HG02642 (cell line): ENCODE results near the gene DDAH2.

Experiments
- ATAC-seq: cut with Tn5 transposase; IDR thresholded peaks from one replicate; pipeline ENCODE4 v1.9.1; 2021; ENCODE audit warnings: mild to moderate bottlenecking; ENCODE audit not compliant: unreplicated experiment, poor library complexity

DDAH2 gene

GRCh38 chr6:31762356-31762755 lies 33.3 kb upstream of the DDAH2 start, which contains the start of gene SAPCD1:
Gene SAPCD1, plus strand, starts transcription at chr6:31762656. Its CDS starts 399 bp downstream, at chr6:31763055.
- no peak for ATAC-seq

GRCh38 chr6:31761343-31761742 lies 32.2 kb upstream of the DDAH2 start:
- ATAC-seq: no peak

- ATAC-seq: no peak
Measured at GRCh38 chr6:31760790-31761189, 31.7 kb upstream of the DDAH2 start.

GRCh38 chr6:31758281-31758680 lies 29.2 kb upstream of the DDAH2 start:
- no peak for ATAC-seq

GRCh38 chr6:31752739-31753319 lies 23.7 kb upstream of the DDAH2 start:
- ATAC-seq: no peak

- ATAC-seq: no peak
Measured at GRCh38 chr6:31750411-31751022, 21.4 kb upstream of the DDAH2 start.

- no peak for ATAC-seq
Measured at GRCh38 chr6:31749301-31750036, 20.4 kb upstream of the DDAH2 start.

- no peak for ATAC-seq
Measured at GRCh38 chr6:31744422-31744821, 15.3 kb upstream of the DDAH2 start.

GRCh38 chr6:31742894-31743293 lies 13.8 kb upstream of the DDAH2 start:
- no peak for ATAC-seq

- ATAC-seq: no peak
Measured at GRCh38 chr6:31741815-31742214, 12.7 kb upstream of the DDAH2 start.

GRCh38 chr6:31740397-31741223 lies 11.5 kb upstream of the DDAH2 start:
- no peak for ATAC-seq

- ATAC-seq: peak; percentile 81
Measured at GRCh38 chr6:31739639-31740396, 10.7 kb upstream of the DDAH2 start, which contains the start of gene MSH5. Gene MSH5, plus strand, starts transcription at chr6:31740005. Its CDS starts 462 bp downstream, at chr6:31740467.

GRCh38 chr6:31737991-31738979 lies 9.2 kb upstream of the DDAH2 start:
- no peak for ATAC-seq

- ATAC-seq: no peak
Measured at GRCh38 chr6:31737315-31737990, 8.4 kb upstream of the DDAH2 start.

GRCh38 chr6:31736768-31737314 lies 7.7 kb upstream of the DDAH2 start:
- no peak for ATAC-seq

GRCh38 chr6:31736021-31736767 lies 7.1 kb upstream of the DDAH2 start, which contains the start of gene CLIC1:
Gene CLIC1, minus strand, starts transcription at chr6:31736530. Its CDS starts 230 bp downstream, at chr6:31736300.
- peak; percentile 24 for ATAC-seq

- peak; percentile 26 for ATAC-seq
Measured at GRCh38 chr6:31734821-31735406, 5.8 kb upstream of the DDAH2 start.
